ENCODE data around the gene LEFTY2.
"Not testable (repeated sequence)": the region's sequence is repeated elsewhere in the genome, so short reads cannot be mapped to it uniquely, and the experiment has no call there.

Gene LEFTY2

GRCh38 chr1:225961659-225962439, 20.8 kb upstream of the LEFTY2 start:
- intact Hi-C loops (cut with DNase I): no loop called here

GRCh38 chr1:225958041-225958440, 17.0 kb upstream of the LEFTY2 start:
- DNase-seq: no peak
- intact Hi-C loops (cut with DNase I): no loop called here

More at GRCh38 chr1:225961659-225962439, 20.8 kb upstream of the LEFTY2 start:
- DNase-seq: peak in 4 of 42 donors; percentile 3 to 19 (median 4)

GRCh38 chr1:225954753-225955152, 13.7 kb upstream of the LEFTY2 start:
- intact Hi-C loops (cut with DNase I): no loop called here
- no peak for DNase-seq

- DNase-seq: no peak
- intact Hi-C loops (cut with DNase I): no loop called here
These were observed 12.3 kb upstream of the LEFTY2 start for GRCh38 chr1:225953315-225953714.

- no peak for DNase-seq
- intact Hi-C loops (cut with DNase I): no loop called here
These were observed 10.0 kb upstream of the LEFTY2 start for GRCh38 chr1:225950905-225951497.

- intact Hi-C loops (cut with DNase I): no loop called here
- DNase-seq: no peak
These were observed 8.0 kb upstream of the LEFTY2 start for GRCh38 chr1:225949041-225949440.

- DNase-seq: no peak
- intact Hi-C loops (cut with DNase I): no loop called here
These were observed 5.8 kb upstream of the LEFTY2 start for GRCh38 chr1:225946803-225947202.

- no peak for DNase-seq
- intact Hi-C loops (cut with DNase I): no loop called here
These were observed 5.1 kb upstream of the LEFTY2 start for GRCh38 chr1:225946082-225946620.

- intact Hi-C loops (cut with DNase I): no loop called here
- no peak for DNase-seq
These were observed 4.5 kb upstream of the LEFTY2 start for GRCh38 chr1:225945564-225945963.

- no peak for DNase-seq
- intact Hi-C loops (cut with DNase I): no loop called here
These were observed 3.9 kb upstream of the LEFTY2 start for GRCh38 chr1:225944951-225945350.

- DNase-seq: no peak
- intact Hi-C loops (cut with DNase I): no loop called here
These were observed 3.4 kb upstream of the LEFTY2 start for GRCh38 chr1:225944387-225944786.

- intact Hi-C loops (cut with DNase I): no loop called here
- DNase-seq: no peak
These were observed 2.6 kb upstream of the LEFTY2 start for GRCh38 chr1:225943582-225943981.

GRCh38 chr1:225942574-225942973, 1.6 kb upstream of the LEFTY2 start:
- no peak for DNase-seq
- intact Hi-C loops (cut with DNase I): no loop called here

- intact Hi-C loops (cut with DNase I): no loop called here
- no peak for DNase-seq
These were observed 862 bp upstream of the LEFTY2 start for GRCh38 chr1:225941942-225942222.

- intact Hi-C loops (cut with DNase I): no loop called here
- DNase-seq: no peak
These were observed 452 bp downstream of the LEFTY2 start for GRCh38 chr1:225940385-225941151.

GRCh38 chr1:225939939-225940310, 1.1 kb downstream of the LEFTY2 start:
- intact Hi-C loops (cut with DNase I); DNase-seq: not testable (repeated sequence)

- intact Hi-C loops (cut with DNase I); DNase-seq: not testable (repeated sequence)
These were observed 1.7 kb downstream of the LEFTY2 start for GRCh38 chr1:225939097-225939938.

- intact Hi-C loops (cut with DNase I): no loop called here
- DNase-seq: no peak
These were observed 3.7 kb downstream of the LEFTY2 start for GRCh38 chr1:225937048-225937968.
